SK-N-SH (cell line): ENCODE measurements around the gene PLEKHD1. TPM values are rescaled to one million over a fixed set of nuclear protein-coding genes. Genes with fewer than 3 reads are reported as not detected.

ENCODE experiments used
- CTCF ChIA-PET: fragments of 300-600, 350-600 bp; formaldehyde crosslinking; extraction: SDS; loops from one replicate; lab custom pipeline; 2021; lab: Yijun Ruan, JAX
- POLR2A ChIA-PET: fragments of 350-600 bp; sonication (Branson Sonifier 250); formaldehyde crosslinking; extraction: SDS; loops from one replicate; lab custom pipeline; 2020; ENCODE audit warnings: antibody characterized with exemption, inconsistent platforms; lab: Yijun Ruan, JAX
- DNase-seq: peaks from one replicate; pipeline ENCODE4 v3.0.0; 2012
- H2AFZ ChIP-seq: fragments of 200-600 bp; sonication (generic); 2 replicates; pipeline ENCODE4 v1.8.1; 2016; ENCODE audit warnings: antibody characterized with exemption, mild to moderate bottlenecking, low read depth
- H3F3A ChIP-seq: fragments of 200-600 bp; sonication (generic); replicated peaks from 2 replicates; pipeline ENCODE3; 2016; ENCODE audit warnings: antibody characterized with exemption, mild to moderate bottlenecking; ENCODE audit not compliant: insufficient read depth
- H3K27ac ChIP-seq, 2 experiments: fragments of 200-500 bp in 1 of 2; fragments of 200-600 bp in 1 of 2; sonication (Bioruptor generic) in 1 of 2; sonication (generic), shearing (Covaris generic) in 1 of 2; 2 replicates each; pipeline versions ENCODE4 v1.5.1 to v1.6.1; 2014 to 2016; ENCODE audit warnings: low read depth in 2 of 2, inconsistent platforms in 1 of 2, low read length in 1 of 2, mild to moderate bottlenecking in 1 of 2, mixed read lengths in 1 of 2
- H3K27me3 ChIP-seq: fragments of 200-600 bp; sonication (generic), shearing (Covaris generic); 2 replicates; pipeline ENCODE4 v1.6.1; 2016; ENCODE audit warnings: mixed run types; ENCODE audit not compliant: insufficient read depth
- H3K36me3 ChIP-seq, 2 experiments: fragments of 200-500 bp in 1 of 2; fragments of 200-600 bp in 1 of 2; sonication (Bioruptor generic) in 1 of 2; sonication (generic) in 1 of 2; replicated peaks in 1 of 2; 2 replicates each; pipeline versions ENCODE3 to v1.5.1; 2014 to 2016; ENCODE audit warnings: low read length in 1 of 2, mild to moderate bottlenecking in 1 of 2; ENCODE audit not compliant: insufficient read depth in 2 of 2, control insufficient read depth in 1 of 2
- H3K4me1 ChIP-seq, 2 experiments: fragments of 200-500 bp in 1 of 2; fragments of 200-600 bp in 1 of 2; sonication (Bioruptor generic) in 1 of 2; sonication (generic), shearing (Covaris generic) in 1 of 2; 2 replicates each; pipeline versions ENCODE4 v1.5.1 to v1.6.1; 2014 to 2016; ENCODE audit warnings: low read depth in 1 of 2, low read length in 1 of 2, mixed run types in 1 of 2; ENCODE audit not compliant: insufficient read depth in 2 of 2, control insufficient read depth in 1 of 2
- H3K4me2 ChIP-seq: fragments of 200-600 bp; sonication (generic), shearing (Covaris generic); 2 replicates; pipeline ENCODE4 v1.6.1; 2017; ENCODE audit warnings: mixed run types
- H3K4me3 ChIP-seq, 2 experiments: fragments of 200-500 bp in 1 of 2; fragments of 200-600 bp in 1 of 2; sonication (Bioruptor generic) in 1 of 2; sonication (generic), shearing (Covaris generic) in 1 of 2; 2 replicates each; pipeline versions ENCODE4 v1.5.1 to v1.8.1; 2014 to 2016; ENCODE audit warnings: low read depth in 2 of 2, inconsistent platforms in 1 of 2, low read length in 1 of 2, mild to moderate bottlenecking in 1 of 2, mixed read lengths in 1 of 2, moderate library complexity in 1 of 2
- H3K79me2 ChIP-seq: fragments of 200-600 bp; sonication (generic); 2 replicates; pipeline ENCODE4 v1.8.1; 2017; ENCODE audit warnings: mild to moderate bottlenecking; ENCODE audit not compliant: insufficient read depth
- H3K9ac ChIP-seq: fragments of 200-600 bp; sonication (generic); 2 replicates; pipeline ENCODE4 v1.6.1; 2017; ENCODE audit warnings: mixed run types
- H3K9me2 ChIP-seq: fragments of 200-600 bp; sonication (generic); 2 replicates; pipeline ENCODE4 v1.6.1; 2017; ENCODE audit warnings: mixed run types
- H3K9me3 ChIP-seq: fragments of 200-600 bp; sonication (generic); 2 replicates; pipeline ENCODE4 v1.6.1; 2017; ENCODE audit warnings: mixed run types, mild to moderate bottlenecking, moderate library complexity
- H4K20me1 ChIP-seq: fragments of 200-600 bp; sonication (generic); 2 replicates; pipeline ENCODE4 v1.6.1; 2017; ENCODE audit warnings: mild to moderate bottlenecking, mixed run types; ENCODE audit not compliant: insufficient read depth
- ELF1 ChIP-seq: IDR thresholded peaks from 2 replicates; pipeline ENCODE4 v1.4.0; 2012
- FOXM1 ChIP-seq: IDR thresholded peaks from 2 replicates; pipeline ENCODE4 v1.4.0; 2012; ENCODE audit warnings: low read depth, mild to moderate bottlenecking
- MEF2A ChIP-seq: IDR thresholded peaks from 2 replicates; pipeline ENCODE4 v1.4.0; 2012; ENCODE audit warnings: low read depth, borderline replicate concordance
- MXI1 ChIP-seq: IDR thresholded peaks from 2 replicates; pipeline ENCODE4 v1.6.1; 2012; ENCODE audit warnings: mild to moderate bottlenecking, low read depth, low read length, improper control_type of control experiment
- NFIC ChIP-seq: IDR thresholded peaks from 2 replicates; pipeline ENCODE4 v1.4.0; 2012; ENCODE audit warnings: borderline replicate concordance
- POLR2AphosphoS5 ChIP-seq: IDR thresholded peaks from 2 replicates; pipeline ENCODE4 v1.6.1; 2012; ENCODE audit warnings: low read depth, low read length
- RAD21 ChIP-seq: IDR thresholded peaks from 2 replicates; pipeline ENCODE4 v1.6.1; 2012; ENCODE audit warnings: mild to moderate bottlenecking, low read length
- RFX5 ChIP-seq: IDR thresholded peaks from 2 replicates; pipeline ENCODE4 v1.6.1; 2012; ENCODE audit warnings: mild to moderate bottlenecking, improper control_type of control experiment, low read length
- RXRA ChIP-seq: IDR thresholded peaks from 2 replicates; pipeline ENCODE4 v1.4.0; 2012; ENCODE audit warnings: low read depth, mild to moderate bottlenecking, borderline replicate concordance
- SIN3A ChIP-seq: IDR thresholded peaks from 2 replicates; pipeline ENCODE4 v1.6.1; 2012; ENCODE audit warnings: low read depth, mild to moderate bottlenecking, low read length, moderate library complexity, borderline replicate concordance
- SMC3 ChIP-seq: IDR thresholded peaks from 2 replicates; pipeline ENCODE4 v1.6.1; 2012; ENCODE audit warnings: low read depth, low read length, improper control_type of control experiment
- USF2 ChIP-seq: fragments of 150-350 bp; IDR thresholded peaks from 2 replicates; pipeline ENCODE4 v1.6.1; 2017; ENCODE audit warnings: antibody characterized with exemption, low read length, low read depth, borderline replicate concordance
- WGBS: methylation state at CpG from one replicate; pipeline ENCODE4 v1.1.6; 2017; ENCODE audit warnings: low lambda C conversion rate; 5-methylcytosine and 5-hydroxymethylcytosine counted together
- polyA plus RNA-seq, 3 experiments: library from polyadenylated mRNA; depleted of rRNA; stranded (reverse); fragments of >200 nt; gene quantifications; 2 replicates each; pipeline ENCODE4 v1.2.3, GENCODE V29; 2012

PLEKHD1 gene
- polyA plus RNA-seq, 1 of the 3 experiments (the other 2 are of a cell fraction): 0.05 TPM

GRCh38 chr14:69500096-69500495, 15.6 kb downstream of the PLEKHD1 start:
- ChIA-PET POLR2A (no interaction called here), CTCF (interaction anchor here (0.8 to 1.4 kb wide), 4 partner anchors 21 to 75 kb away, joined by 3 to 4 read pairs (median 4); partner anchors contain the start of gene CCDC177)
- H3K4me3 ChIP-seq: no peak overlapping the region
- no peaks in the 10 kb centered on the region for H3K79me2 ChIP-seq
- no peaks in the 10 kb centered on the region for H4K20me1 ChIP-seq
- no peaks in the 10 kb centered on the region for H3K36me3 ChIP-seq
- 78% methylated on average over 5 of the region's 5 CpGs for WGBS
- peaks cover 0 to 36% of the 10 kb centered on the region in 2 experiments; a peak in 2 of 4 replicates for H3K4me1 ChIP-seq
- no peaks in the 10 kb centered on the region for H3F3A ChIP-seq
- no peaks in the 10 kb centered on the region for H3K27me3 ChIP-seq
- no peak overlapping the region for H3K4me2 ChIP-seq
- H3K9me2 ChIP-seq: no peaks in the 10 kb centered on the region
- TF ChIP-seq USF2: no peak
- TF ChIP-seq ELF1: no peak
- TF ChIP-seq RAD21: no peak
- TF ChIP-seq RFX5: no peak
- TF ChIP-seq NFIC: no peak
- TF ChIP-seq MXI1: no peak
- TF ChIP-seq RXRA: no peak
- no peak for TF ChIP-seq MEF2A
- H3K9me3 ChIP-seq: no peaks in the 10 kb centered on the region
- DNase-seq: no peak
- H3K9ac ChIP-seq: no peak overlapping the region
- no peak overlapping the region for H2AFZ ChIP-seq
- H3K27ac ChIP-seq: no peak overlapping the region

GRCh38 chr14:69500736-69501135, 16.2 kb downstream of the PLEKHD1 start:
- 83% methylated on average over 2 of the region's 4 CpGs for WGBS
- peaks cover 0 to 43% of the 10 kb centered on the region in 2 experiments; a peak in 2 of 4 replicates for H3K4me1 ChIP-seq
- ChIA-PET POLR2A (no interaction called here), CTCF (interaction anchor here (1.1 to 1.9 kb wide), 3 partner anchors 21 to 74 kb away, joined by 4 to 7 read pairs (median 4); partner anchors contain the start of gene CCDC177)
- peak; percentile 54 for DNase-seq
- no peak overlapping the region for H3K4me2 ChIP-seq
- no peaks in the 10 kb centered on the region for H3K9me2 ChIP-seq
- H3F3A ChIP-seq: no peaks in the 10 kb centered on the region
- no peaks in the 10 kb centered on the region for H3K27me3 ChIP-seq
- no peak overlapping the region; a peak in 1 of 4 replicates for H3K27ac ChIP-seq
- H3K79me2 ChIP-seq: no peaks in the 10 kb centered on the region
- TF ChIP-seq POLR2AphosphoS5 (no peak), RXRA (no peak), FOXM1 (no peak), RFX5 (no peak), SMC3 (no peak), SIN3A (no peak)
- no peaks in the 10 kb centered on the region for H3K36me3 ChIP-seq
- H3K9ac ChIP-seq: no peak overlapping the region
- no peak overlapping the region for H3K4me3 ChIP-seq
- no peaks in the 10 kb centered on the region for H4K20me1 ChIP-seq
- H2AFZ ChIP-seq: no peak overlapping the region
- H3K9me3 ChIP-seq: no peaks in the 10 kb centered on the region
